HepG2 (cell line): ENCODE measurements around the gene DAZAP1. TPM values are rescaled to one million over a fixed set of nuclear protein-coding genes. Genes with fewer than 3 reads are reported as not detected.

Source experiments
- ATF5 ChIP-seq: sonication (generic); formaldehyde crosslinking; IDR thresholded peaks from 2 replicates; pipeline ENCODE4 v1.4.0; 2020; ENCODE audit warnings: mild to moderate bottlenecking, low read depth, missing genetic modification reagents
- DRAP1 ChIP-seq: IDR thresholded peaks from 2 replicates; pipeline ENCODE4 v1.6.1; 2016; ENCODE audit warnings: missing genetic modification reagents, missing compliant biosample characterization
- ETS1 ChIP-seq: sonication (generic); formaldehyde crosslinking; IDR thresholded peaks from 2 replicates; pipeline ENCODE4 v1.4.0; 2020; ENCODE audit warnings: missing genetic modification reagents
- ISX ChIP-seq: sonication (generic); formaldehyde crosslinking; conservative IDR thresholded peaks from 2 replicates; pipeline ENCODE4 v1.5.0; 2020; ENCODE audit warnings: missing genetic modification reagents
- RBM22 ChIP-seq: fragments of 200-400 bp; formaldehyde crosslinking; optimal IDR thresholded peaks from 2 replicates; pipeline ENCODE3; 2017; ENCODE audit warnings: mild to moderate bottlenecking, low read length, moderate library complexity
- TAF15 ChIP-seq: fragments of 200-400 bp; formaldehyde crosslinking; IDR thresholded peaks from one replicate; pipeline ENCODE4 v1.6.1; 2018; ENCODE audit warnings: mild to moderate bottlenecking, low read depth, low read length; ENCODE audit not compliant: poor library complexity, severe bottlenecking
- ZBTB25 ChIP-seq: IDR thresholded peaks from 2 replicates; pipeline ENCODE4 v1.6.1; 2018; ENCODE audit warnings: missing genetic modification reagents
- ZBTB40 ChIP-seq, 2 experiments: fragments of 450-650 bp in 1 of 2; sonication (generic) in 1 of 2; formaldehyde crosslinking in 1 of 2; IDR thresholded peaks; 2 replicates each; pipeline versions ENCODE4 v1.6.1 to v1.8.0; 2016 to 2022; ENCODE audit warnings: antibody characterized with exemption in 1 of 2, mild to moderate bottlenecking in 1 of 2, missing genetic modification reagents in 1 of 2
- ZNF280D ChIP-seq: sonication (generic); formaldehyde crosslinking; IDR thresholded peaks from 2 replicates; pipeline ENCODE4 v1.5.1; 2020; ENCODE audit warnings: mild to moderate bottlenecking, missing genetic modification reagents
- ZNF367 ChIP-seq: sonication (generic); formaldehyde crosslinking; IDR thresholded peaks from 2 replicates; pipeline ENCODE4 v1.4.0; 2020; ENCODE audit warnings: missing genetic modification reagents, borderline replicate concordance
- ZNF777 ChIP-seq: sonication (generic); formaldehyde crosslinking; IDR thresholded peaks from 2 replicates; pipeline ENCODE4 v1.4.0; 2020; ENCODE audit warnings: missing genetic modification reagents
- polyA plus RNA-seq, 8 experiments: library from polyadenylated mRNA; depleted of rRNA in 3 of 8; stranded (reverse) in 7 of 8; unstranded in 1 of 8; fragments of >200 nt; fragmentation: Illumina TruSeq in 4 of 8; extraction: Trizol in 4 of 8; gene quantifications; 2 replicates each; pipeline versions ENCODE4 v1.2.1 to v1.2.3, GENCODE V29; 2011 to 2016; ENCODE audit warnings: low read depth in 4 of 8, missing spikeins in 1 of 8, mixed read lengths in 1 of 8; ENCODE audit not compliant: insufficient read depth in 1 of 8
- total RNA-seq, 5 experiments: library from RNA; depleted of rRNA; stranded (reverse); fragments of >200 nt; fragmentation: Illumina TruSeq; extraction: Trizol; gene quantifications; 2 replicates each; pipeline ENCODE4 v1.2.3, GENCODE V29; 2016; ENCODE audit warnings: low read depth in 1 of 5

The DAZAP1 gene
- total and polyA plus RNA-seq, 2 of the 13 experiments (the other 11 are each of a cell fraction or from before 2014, with no cell fraction given), result 63.3 to 79.2 TPM

GRCh38 chr19:1373534-1374249 is 33.7 kb upstream of the DAZAP1 start (continued):
- no peak for TF ChIP-seq ZBTB40 (IDR thresholded peaks at IDR 0.05)
- peak; percentile 67; the same call in 1 of the 2 replicates for TF ChIP-seq ZBTB40 (CRISPR knock-in tag; IDR thresholded peaks at IDR 0.05)
- TF ChIP-seq ATF5, result no peak
- peak; percentile 24; the same call in 1 of the 2 replicates for TF ChIP-seq ZNF280D (CRISPR knock-in tag)
- no peak for TF ChIP-seq TAF15
- no peak for TF ChIP-seq ZNF367 (CRISPR knock-in tag)
- TF ChIP-seq ZNF777 (CRISPR knock-in tag), result peak; percentile 26; the same call in 1 of the 2 replicates
- peak; percentile 57; the same call in 1 of the 2 replicates for TF ChIP-seq DRAP1
- peak; percentile 95 for TF ChIP-seq ZBTB25
- TF ChIP-seq RBM22, result no peak
- TF ChIP-seq ISX (CRISPR knock-in tag), result no peak
- TF ChIP-seq ETS1 (CRISPR knock-in tag), result peak; percentile 51; the same call in 1 of the 2 replicates
